SU-DHL-6 (cell line): ENCODE measurements around the gene PPP4R3A.

Experiments
- H2AFZ ChIP-seq: fragments of 200-600 bp; sonication (generic); 2 replicates; pipeline ENCODE4 v1.6.1; 2014; ENCODE audit warnings: low read depth, mild to moderate bottlenecking, moderate library complexity, mixed read lengths, antibody characterized with exemption, low read length; ENCODE audit not compliant: severe bottlenecking
- H3F3A ChIP-seq: fragments of 200-600 bp; shearing (Covaris generic); 2 replicates; pipeline ENCODE4 v1.6.0; 2016; ENCODE audit warnings: antibody characterized with exemption, mild to moderate bottlenecking; ENCODE audit not compliant: insufficient read depth
- H3K27ac ChIP-seq: fragments of 200-600 bp; sonication (generic); 2 replicates; pipeline ENCODE4 v1.5.1; 2016; ENCODE audit warnings: low read depth, mild to moderate bottlenecking, low read length, moderate library complexity, mixed read lengths
- H3K27me3 ChIP-seq: fragments of 200-600 bp; sonication (generic), shearing (Covaris generic); 2 replicates; pipeline ENCODE4 v1.6.0; 2014; ENCODE audit warnings: mild to moderate bottlenecking, low read length
- H3K36me3 ChIP-seq: fragments of 200-600 bp; sonication (generic); 2 replicates; pipeline ENCODE4 v1.6.1; 2014; ENCODE audit warnings: mild to moderate bottlenecking, low read length, mixed read lengths
- H3K4me2 ChIP-seq: fragments of 300-600, 200-600 bp; shearing (Covaris generic), sonication (generic); 2 replicates; pipeline ENCODE4 v1.6.0; 2014; ENCODE audit warnings: low read length, low read depth, mild to moderate bottlenecking; ENCODE audit not compliant: poor library complexity, severe bottlenecking
- H3K4me3 ChIP-seq: fragments of 200-600 bp; sonication (generic); 2 replicates; pipeline ENCODE4 v1.5.1; 2014; ENCODE audit warnings: antibody characterized with exemption, low read length, mild to moderate bottlenecking, mixed read lengths; ENCODE audit not compliant: insufficient read depth, poor library complexity, severe bottlenecking
- H3K79me2 ChIP-seq: fragments of 200-600 bp; sonication (generic); 2 replicates; pipeline ENCODE4 v1.6.1; 2014; ENCODE audit warnings: mild to moderate bottlenecking, low read length, moderate library complexity; ENCODE audit not compliant: insufficient read depth
- H3K9ac ChIP-seq: fragments of 200-600 bp; sonication (generic); 2 replicates; pipeline ENCODE4 v1.7.0; 2014; ENCODE audit warnings: mild to moderate bottlenecking, low read length
- H3K9me2 ChIP-seq: fragments of 200-600 bp; sonication (generic); replicated peaks from 2 replicates; pipeline ENCODE4 v1.6.1; 2014; ENCODE audit warnings: low read length; ENCODE audit not compliant: insufficient read depth
- H3K9me3 ChIP-seq: fragments of 200-600 bp; sonication (generic); 2 replicates; pipeline ENCODE4 v1.6.1; 2014; ENCODE audit warnings: low read length, mixed read lengths; ENCODE audit not compliant: insufficient read depth
- H4K20me1 ChIP-seq: fragments of 200-600 bp; sonication (generic); 2 replicates; pipeline ENCODE4 v1.6.1; 2014; ENCODE audit warnings: low read depth, mild to moderate bottlenecking, antibody characterized with exemption, low read length, moderate library complexity, mixed read lengths
- EZH2phosphoT487 ChIP-seq: fragments of 200-600 bp; sonication (generic), shearing (Covaris generic); conservative IDR thresholded peaks from 2 replicates; pipeline ENCODE4 v1.6.1; 2018; ENCODE audit warnings: mild to moderate bottlenecking, antibody characterized with exemption, low read length, moderate library complexity, mixed read lengths
- TF ChIP-seq, protein P1 (sequence below): fragments of 200-600 bp; sonication (generic); IDR thresholded peaks from one replicate; pipeline ENCODE4 v1.5.1; 2017; ENCODE audit warnings: antibody characterized with exemption, mild to moderate bottlenecking, low read length, moderate library complexity; ENCODE audit not compliant: insufficient read depth, poor library complexity, severe bottlenecking

PPP4R3A gene

DNA sequence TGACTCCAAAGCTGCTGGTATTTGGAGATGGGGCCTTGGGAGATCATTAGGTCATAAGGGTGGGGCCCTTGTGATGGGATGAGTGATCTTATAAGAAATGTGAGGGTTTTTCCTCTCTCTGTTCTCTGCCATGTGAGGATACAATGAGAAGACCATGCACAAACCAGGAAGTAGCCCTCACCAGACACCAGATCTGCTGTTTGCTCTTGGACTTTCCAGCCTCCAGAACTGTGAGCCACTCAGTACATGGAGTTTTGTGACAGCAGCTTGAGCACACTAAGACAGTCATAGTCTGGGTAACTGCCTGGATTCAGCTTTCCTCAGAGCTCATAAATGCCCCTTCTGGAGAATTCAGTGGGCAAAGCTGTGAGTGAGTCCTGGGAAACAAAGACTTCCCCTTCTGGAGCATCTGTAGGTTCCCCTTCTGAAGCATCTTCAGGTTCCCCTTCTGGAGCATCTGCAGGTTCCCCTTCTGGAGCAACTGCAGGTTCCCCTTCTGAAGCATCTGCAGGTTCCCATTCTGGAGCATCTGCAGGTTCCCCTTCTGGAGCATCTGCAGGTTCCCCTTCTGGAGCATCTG lies 11.0 kb upstream of the PPP4R3A start:
- Histone ChIP-seq H2AFZ (no peak overlapping the region), H3K27ac (no peak overlapping the region), H3K36me3 (no peaks in the 10 kb centered on the region), H3K9me2 (no peaks in the 10 kb centered on the region), H4K20me1 (no peaks in the 10 kb centered on the region), H3K4me2 (no peak overlapping the region), H3K4me3 (no peak overlapping the region), H3K79me2 (no peaks in the 10 kb centered on the region), H3K9me3 (no peaks in the 10 kb centered on the region), H3K9ac (no peak overlapping the region), H3K27me3 (no peaks in the 10 kb centered on the region), H3F3A (no peaks in the 10 kb centered on the region)
- no peak for TF ChIP-seq EZH2phosphoT487
- TF ChIP-seq, protein P1, sequence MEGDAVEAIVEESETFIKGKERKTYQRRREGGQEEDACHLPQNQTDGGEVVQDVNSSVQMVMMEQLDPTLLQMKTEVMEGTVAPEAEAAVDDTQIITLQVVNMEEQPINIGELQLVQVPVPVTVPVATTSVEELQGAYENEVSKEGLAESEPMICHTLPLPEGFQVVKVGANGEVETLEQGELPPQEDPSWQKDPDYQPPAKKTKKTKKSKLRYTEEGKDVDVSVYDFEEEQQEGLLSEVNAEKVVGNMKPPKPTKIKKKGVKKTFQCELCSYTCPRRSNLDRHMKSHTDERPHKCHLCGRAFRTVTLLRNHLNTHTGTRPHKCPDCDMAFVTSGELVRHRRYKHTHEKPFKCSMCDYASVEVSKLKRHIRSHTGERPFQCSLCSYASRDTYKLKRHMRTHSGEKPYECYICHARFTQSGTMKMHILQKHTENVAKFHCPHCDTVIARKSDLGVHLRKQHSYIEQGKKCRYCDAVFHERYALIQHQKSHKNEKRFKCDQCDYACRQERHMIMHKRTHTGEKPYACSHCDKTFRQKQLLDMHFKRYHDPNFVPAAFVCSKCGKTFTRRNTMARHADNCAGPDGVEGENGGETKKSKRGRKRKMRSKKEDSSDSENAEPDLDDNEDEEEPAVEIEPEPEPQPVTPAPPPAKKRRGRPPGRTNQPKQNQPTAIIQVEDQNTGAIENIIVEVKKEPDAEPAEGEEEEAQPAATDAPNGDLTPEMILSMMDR, result no peak

DNA sequence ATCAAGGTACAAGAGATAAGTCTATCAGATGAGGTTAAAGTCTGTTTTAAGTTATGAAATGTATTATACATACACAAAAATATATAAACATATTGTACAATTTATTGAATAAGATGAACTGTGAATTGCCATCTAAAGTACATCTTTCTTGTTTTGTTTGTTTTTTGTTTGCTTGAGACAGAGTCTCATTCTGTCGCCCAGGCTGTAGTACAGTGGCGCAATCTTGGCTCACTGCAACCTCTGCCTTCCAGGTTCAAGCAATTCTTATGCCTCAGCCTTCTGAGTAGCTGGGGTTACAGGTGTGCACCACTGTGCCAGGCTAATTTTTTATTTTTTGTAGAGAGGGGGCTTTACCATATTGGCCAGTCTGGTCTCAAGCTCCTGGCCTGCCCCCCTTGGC lies 10.0 kb upstream of the PPP4R3A start:
- Histone ChIP-seq H3K36me3 (no peaks in the 10 kb centered on the region), H4K20me1 (no peaks in the 10 kb centered on the region), H3K4me3 (no peak overlapping the region), H3K9me2 (no peaks in the 10 kb centered on the region), H3K4me2 (no peak overlapping the region), H3K9ac (no peak overlapping the region), H3K79me2 (no peaks in the 10 kb centered on the region), H3K27ac (no peak overlapping the region), H3K27me3 (no peaks in the 10 kb centered on the region), H2AFZ (no peak overlapping the region), H3F3A (no peaks in the 10 kb centered on the region), H3K9me3 (no peaks in the 10 kb centered on the region)
- TF ChIP-seq, protein P1, result no peak
- TF ChIP-seq EZH2phosphoT487, result no peak

DNA sequence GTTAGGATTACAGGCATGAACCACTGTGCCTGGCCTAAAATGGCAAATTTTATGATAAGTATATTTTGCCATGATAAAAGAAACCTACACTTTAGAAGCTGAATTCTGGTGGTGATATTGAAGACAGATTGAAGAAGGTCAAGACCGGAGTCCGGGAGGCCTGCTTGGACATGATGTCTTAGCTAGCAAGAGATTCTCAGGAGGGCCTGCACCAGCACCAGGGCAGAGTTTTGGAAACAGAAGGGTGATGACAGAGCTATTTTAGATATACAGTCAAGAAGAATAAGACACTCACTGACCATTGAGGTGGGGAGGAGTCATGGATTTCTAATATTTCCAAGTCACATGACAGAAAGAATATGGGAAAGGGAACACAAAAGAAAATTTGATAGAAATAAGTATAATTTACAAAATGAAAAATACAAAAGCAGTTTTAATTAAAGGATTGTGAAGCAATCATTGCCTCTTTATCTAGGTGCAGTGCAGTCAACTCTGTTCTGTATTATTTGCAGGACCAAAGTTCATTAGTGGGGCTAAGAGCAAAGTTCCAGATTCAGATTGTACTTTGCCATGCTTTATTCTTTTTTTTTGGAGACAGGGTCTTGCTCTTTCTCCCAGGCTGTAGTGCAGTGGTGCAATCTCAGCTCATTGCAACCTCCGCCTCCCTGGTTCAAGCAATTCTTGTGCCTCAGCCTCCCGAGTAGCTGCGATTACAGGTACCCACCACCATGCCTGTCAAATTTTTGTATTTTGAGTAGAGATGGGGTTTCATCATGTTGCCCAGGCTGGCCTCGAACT lies 9.3 kb upstream of the PPP4R3A start:
- H3K79me2 ChIP-seq, result no peaks in the 10 kb centered on the region
- no peaks in the 10 kb centered on the region for H3K9me2 ChIP-seq
- no peaks in the 10 kb centered on the region for H3K36me3 ChIP-seq
- no peaks in the 10 kb centered on the region for H3K9me3 ChIP-seq
- no peak overlapping the region for H3K9ac ChIP-seq
- H3K4me3 ChIP-seq, result no peak overlapping the region
- no peak overlapping the region for H3K27ac ChIP-seq
- TF ChIP-seq, protein P1, result no peak
- no peak for TF ChIP-seq EZH2phosphoT487
- no peaks in the 10 kb centered on the region for H3K27me3 ChIP-seq
- H3K4me2 ChIP-seq, result no peak overlapping the region
- H4K20me1 ChIP-seq, result no peaks in the 10 kb centered on the region
- no peaks in the 10 kb centered on the region for H3F3A ChIP-seq
- H2AFZ ChIP-seq, result no peak overlapping the region
